Activated CD4-positive, alpha-beta T cell treated with anti-CD3 and anti-CD28 coated beads, Interleukin-2, Interleukin-6, amounts not matched to agents 100 ng/mL and 50 ng/mL, durations not matched to agents 16 hours and 8 hours (primary cell): Measurements from ENCODE around the gene HHIPL1.

Source experiments
- DNase-seq: peaks from one replicate; pipeline ENCODE4 v3.0.0-alpha.2; 2020

The HHIPL1 gene

GRCh38 chr14:99644723-99645544 is at the start of gene HHIPL1:
Gene HHIPL1 (plus strand): TSS chr14:99645129. CDS start chr14:99645208, 79 bp downstream.
- DNase-seq, result no peak

- no peak for DNase-seq
Observed at GRCh38 chr14:99595524-99595923, 49.4 kb upstream of the HHIPL1 start.

- no peak for DNase-seq
Observed at GRCh38 chr14:99596071-99596627, 48.8 kb upstream of the HHIPL1 start.

- no peak for DNase-seq
Observed at GRCh38 chr14:99596772-99597171, 48.2 kb upstream of the HHIPL1 start.

GRCh38 chr14:99597911-99598600 is 46.9 kb upstream of the HHIPL1 start:
- no peak for DNase-seq

- no peak for DNase-seq
Observed at GRCh38 chr14:99598774-99599173, 46.2 kb upstream of the HHIPL1 start.

GRCh38 chr14:99599393-99599792 is 45.5 kb upstream of the HHIPL1 start:
- DNase-seq, result no peak

GRCh38 chr14:99600232-99600888 is 44.6 kb upstream of the HHIPL1 start:
- DNase-seq, result no peak

GRCh38 chr14:99601361-99601831 is 43.5 kb upstream of the HHIPL1 start:
- no peak for DNase-seq

GRCh38 chr14:99602054-99602787 is 42.7 kb upstream of the HHIPL1 start:
- DNase-seq, result no peak

GRCh38 chr14:99602788-99603415 is 42.0 kb upstream of the HHIPL1 start:
- no peak for DNase-seq

GRCh38 chr14:99603471-99604277 is 41.3 kb upstream of the HHIPL1 start, which contains the start of gene CCDC85C:
Gene CCDC85C (minus strand): TSS chr14:99604207. CDS start chr14:99603959, 248 bp downstream.
- peak; percentile 26 for DNase-seq

GRCh38 chr14:99604278-99604765 is 40.6 kb upstream of the HHIPL1 start:
- peak; percentile 91 for DNase-seq

- DNase-seq, result peak; percentile 8
Observed at GRCh38 chr14:99604766-99605298, 40.1 kb upstream of the HHIPL1 start.

GRCh38 chr14:99605299-99605961 is 39.5 kb upstream of the HHIPL1 start:
- DNase-seq, result peak; percentile 69

GRCh38 chr14:99606359-99606758 is 38.6 kb upstream of the HHIPL1 start:
- no peak for DNase-seq

GRCh38 chr14:99608591-99608990 is 36.3 kb upstream of the HHIPL1 start:
- DNase-seq, result no peak

- peak; percentile 9 for DNase-seq
Observed at GRCh38 chr14:99609245-99610170, 35.4 kb upstream of the HHIPL1 start.

GRCh38 chr14:99611646-99612045 is 33.3 kb upstream of the HHIPL1 start:
- no peak for DNase-seq
